IPS DF 6.9 (cell line): ENCODE data around the gene MZF1.

Source experiments
- DNase-seq: peaks from one replicate; pipeline ENCODE4 v3.0.0-alpha.2; 2013; ENCODE audit warnings: low read depth, low spot score
- H3K27ac ChIP-seq: one replicate; pipeline ENCODE4 v1.5.1; 2013; ENCODE audit warnings: low read length, control low read depth
- H3K27me3 ChIP-seq: 2 replicates; pipeline ENCODE4 v1.6.1; 2013; ENCODE audit warnings: mild to moderate bottlenecking, low read length; ENCODE audit not compliant: control insufficient read depth, insufficient read depth
- H3K36me3 ChIP-seq: 2 replicates; pipeline ENCODE4 v1.6.1; 2013; ENCODE audit warnings: low read length; ENCODE audit not compliant: control insufficient read depth, insufficient read depth
- H3K4me1 ChIP-seq: 2 replicates; pipeline ENCODE4 v1.6.1; 2013; ENCODE audit warnings: low read length; ENCODE audit not compliant: control insufficient read depth, insufficient read depth
- H3K4me3 ChIP-seq: 2 replicates; pipeline ENCODE4 v1.5.1; 2013; ENCODE audit warnings: mild to moderate bottlenecking, low read length
- H3K9me3 ChIP-seq: 2 replicates; pipeline ENCODE4 v1.6.1; 2013; ENCODE audit warnings: low read length, inconsistent platforms; ENCODE audit not compliant: control insufficient read depth, insufficient read depth
- WGBS: extraction: QIAGEN DNeasy Blood & Tissue Kit; methylation state at CpG from one replicate; pipeline ENCODE4 v1.1.7; 2013; ENCODE audit warnings: mixed read lengths, missing lambda C conversion rate; ENCODE audit not compliant: insufficient read length, insufficient coverage; 5-methylcytosine and 5-hydroxymethylcytosine counted together

The MZF1 gene

DNA sequence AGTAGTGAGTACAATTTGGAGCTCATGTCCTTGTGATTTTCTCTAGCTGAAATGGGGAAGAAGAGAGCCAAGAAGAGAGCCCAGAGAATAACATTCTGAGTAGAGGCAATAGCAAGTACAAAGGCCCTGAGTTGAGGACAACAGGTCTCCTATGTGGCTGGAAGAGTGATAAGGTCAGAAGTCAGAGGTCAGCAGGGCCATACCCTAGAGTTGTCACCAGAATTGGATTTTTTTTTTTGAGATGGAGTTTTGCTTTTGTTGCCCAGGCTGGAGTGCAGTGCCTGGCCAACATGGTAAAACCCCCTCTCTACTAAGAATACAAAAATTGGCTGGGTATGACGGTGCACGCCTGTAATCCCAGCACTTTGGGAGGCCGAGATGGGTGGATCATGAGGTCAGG lies 37.3 kb downstream of the MZF1 start:
- H3K27ac ChIP-seq = no peak overlapping the region
- DNase-seq = no peak
- no peaks in the 10 kb centered on the region for H3K9me3 ChIP-seq
- no peaks in the 10 kb centered on the region for H3K36me3 ChIP-seq
- H3K27me3 ChIP-seq = no peaks in the 10 kb centered on the region
- no peak overlapping the region for H3K4me3 ChIP-seq
- WGBS = no CpG with 5 or more reads among the region's 3 CpGs
- no peaks in the 10 kb centered on the region for H3K4me1 ChIP-seq

DNA sequence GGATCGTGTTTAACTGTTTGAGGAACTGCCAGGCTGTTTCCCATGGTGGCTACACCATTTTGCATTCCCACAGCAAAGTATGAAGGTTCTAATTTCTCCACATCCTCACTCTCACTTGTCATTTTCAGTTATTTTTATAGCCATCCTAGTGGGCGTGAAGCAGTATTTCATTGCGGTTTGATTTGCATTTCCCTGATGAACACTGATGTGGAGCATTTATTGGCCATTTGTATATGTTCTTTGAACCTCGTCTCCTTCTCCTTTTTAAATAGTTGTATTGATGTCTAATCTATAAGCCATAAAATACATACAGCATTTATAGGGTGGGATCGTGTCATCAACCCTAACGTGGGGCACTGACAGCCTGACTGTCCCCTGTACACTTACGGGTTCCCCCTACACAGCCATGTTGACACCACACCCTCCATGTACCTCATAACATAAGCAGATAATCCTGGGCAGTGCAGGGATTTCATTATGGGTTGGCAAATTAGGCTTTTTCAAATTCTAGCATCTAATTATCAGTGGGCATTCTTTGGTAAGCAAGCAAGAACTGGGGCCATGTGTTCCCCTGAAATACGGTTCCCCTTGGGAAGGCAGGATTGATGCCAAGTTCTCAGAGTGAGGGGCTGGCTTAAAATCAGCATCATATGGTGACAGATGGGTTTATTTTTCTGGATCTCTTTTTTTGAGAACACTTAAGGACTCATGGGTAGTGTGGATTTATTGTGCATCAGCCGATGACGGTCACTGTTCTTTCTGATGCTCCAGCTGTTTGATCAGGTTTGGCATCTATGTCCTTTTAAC lies 41.9 kb downstream of the MZF1 start:
- Histone ChIP-seq H3K27me3 (no peaks in the 10 kb centered on the region), H3K9me3 (no peaks in the 10 kb centered on the region), H3K4me3 (no peak overlapping the region), H3K27ac (no peak overlapping the region), H3K4me1 (no peaks in the 10 kb centered on the region), H3K36me3 (no peaks in the 10 kb centered on the region)
- DNase-seq = no peak
- WGBS = no CpG with 5 or more reads among the region's 10 CpGs

DNA sequence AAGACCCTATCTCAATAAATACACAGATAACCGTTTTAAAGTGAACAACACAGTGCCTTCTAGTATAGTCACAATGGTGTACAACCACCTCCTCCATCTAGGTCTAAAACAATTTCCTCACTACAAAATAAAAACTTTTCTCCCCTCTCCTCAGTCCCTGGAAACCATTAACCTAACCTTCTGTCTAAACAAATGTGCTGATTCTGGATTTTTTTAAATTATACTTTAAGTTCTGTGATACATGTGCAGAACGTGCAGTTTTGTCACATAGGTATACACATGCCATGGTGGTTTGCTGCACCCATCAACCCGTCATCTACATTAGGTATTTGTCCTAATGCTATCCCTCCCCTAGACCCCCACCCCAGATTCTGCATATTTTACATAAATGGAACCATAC lies 43.7 kb downstream of the MZF1 start:
- H3K27me3 ChIP-seq = no peaks in the 10 kb centered on the region
- no peak for DNase-seq
- WGBS = no CpG with 5 or more reads among the region's 3 CpGs
- H3K9me3 ChIP-seq = no peaks in the 10 kb centered on the region
- no peak overlapping the region for H3K27ac ChIP-seq
- no peaks in the 10 kb centered on the region for H3K4me1 ChIP-seq
- H3K4me3 ChIP-seq = no peak overlapping the region
- H3K36me3 ChIP-seq = no peaks in the 10 kb centered on the region

DNA sequence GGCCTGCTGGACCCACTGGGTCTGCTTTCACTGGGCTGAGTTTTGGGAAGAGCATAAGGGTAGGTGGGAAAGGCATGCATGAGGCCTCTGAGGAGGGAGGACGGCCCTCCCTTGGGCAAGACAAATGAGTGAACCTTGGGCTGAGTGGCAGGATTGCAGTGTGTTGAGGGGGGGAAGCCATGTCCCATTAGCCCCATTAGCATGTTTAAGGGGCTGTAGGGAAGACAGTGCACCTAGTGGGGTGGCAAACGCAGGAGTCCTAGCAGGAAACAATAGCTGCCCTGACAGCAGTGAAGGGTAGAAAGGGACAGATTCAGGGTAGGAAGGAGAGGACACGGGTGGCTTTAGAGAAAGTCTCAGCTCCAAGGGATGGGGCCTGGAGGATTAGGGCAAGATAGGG lies 50.4 kb downstream of the MZF1 start:
- no CpG with 5 or more reads among the region's 3 CpGs for WGBS
- no peaks in the 10 kb centered on the region for H3K27me3 ChIP-seq
- H3K4me1 ChIP-seq = peaks cover 4% of the 10 kb centered on the region; the same call in 1 of the 2 replicates
- H3K4me3 ChIP-seq = no peak overlapping the region
- no peaks in the 10 kb centered on the region for H3K36me3 ChIP-seq
- no peak overlapping the region for H3K27ac ChIP-seq
- H3K9me3 ChIP-seq = no peaks in the 10 kb centered on the region
- DNase-seq = no peak

DNA sequence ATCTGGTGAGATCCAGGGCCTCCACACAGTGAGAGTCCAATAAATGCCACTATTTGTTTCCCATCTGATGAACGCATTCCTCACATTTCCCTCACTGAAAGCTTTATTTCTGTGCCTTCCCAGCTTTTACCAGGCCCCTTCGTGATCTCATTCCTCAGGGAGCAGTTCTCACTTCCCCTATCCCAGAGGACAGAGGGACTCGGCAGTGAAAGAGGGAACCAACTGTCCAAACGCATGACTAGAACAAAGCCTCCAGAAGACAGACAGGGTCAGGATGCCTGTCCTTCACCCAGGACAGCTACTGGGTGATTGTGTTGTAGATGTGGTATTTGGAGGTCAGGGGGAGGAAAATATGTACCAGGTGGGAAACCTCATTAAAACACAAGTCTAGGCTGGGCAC lies 51.5 kb downstream of the MZF1 start:
- no peak overlapping the region for H3K27ac ChIP-seq
- peaks cover 5% of the 10 kb centered on the region; the same call in 1 of the 2 replicates for H3K36me3 ChIP-seq
- no CpG with 5 or more reads among the region's 4 CpGs for WGBS
- H3K27me3 ChIP-seq = no peaks in the 10 kb centered on the region
- H3K4me3 ChIP-seq = no peak overlapping the region
- H3K4me1 ChIP-seq = peaks cover 4% of the 10 kb centered on the region; the same call in 1 of the 2 replicates
- H3K9me3 ChIP-seq = no peaks in the 10 kb centered on the region
- DNase-seq = no peak

DNA sequence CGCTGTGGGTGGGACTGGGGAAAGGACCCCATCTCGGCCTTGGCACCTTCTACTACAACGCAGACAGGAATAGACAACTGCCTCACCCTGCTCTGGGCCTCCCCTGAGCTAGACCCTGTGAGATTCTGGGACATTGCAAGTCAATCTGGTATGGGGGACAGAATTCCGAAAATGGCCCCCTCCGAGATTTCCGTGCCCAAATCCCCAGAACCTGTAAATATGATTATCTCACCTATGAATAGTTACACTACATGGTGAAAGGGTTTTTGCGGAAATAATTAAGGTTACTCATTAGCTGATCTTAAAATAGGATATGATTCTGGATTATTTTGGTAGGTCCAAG lies 52.9 kb downstream of the MZF1 start:
- no peaks in the 10 kb centered on the region for H3K9me3 ChIP-seq
- H3K27me3 ChIP-seq = no peaks in the 10 kb centered on the region
- H3K36me3 ChIP-seq = peaks cover 5% of the 10 kb centered on the region; the same call in 1 of the 2 replicates
- DNase-seq = no peak
- peaks cover 6% of the 10 kb centered on the region; the same call in 1 of the 2 replicates for H3K4me1 ChIP-seq
- H3K4me3 ChIP-seq = peak overlapping the region; percentile 47; the same call in 1 of the 2 replicates
- WGBS = no CpG with 5 or more reads among the region's 7 CpGs
- no peak overlapping the region for H3K27ac ChIP-seq

DNA sequence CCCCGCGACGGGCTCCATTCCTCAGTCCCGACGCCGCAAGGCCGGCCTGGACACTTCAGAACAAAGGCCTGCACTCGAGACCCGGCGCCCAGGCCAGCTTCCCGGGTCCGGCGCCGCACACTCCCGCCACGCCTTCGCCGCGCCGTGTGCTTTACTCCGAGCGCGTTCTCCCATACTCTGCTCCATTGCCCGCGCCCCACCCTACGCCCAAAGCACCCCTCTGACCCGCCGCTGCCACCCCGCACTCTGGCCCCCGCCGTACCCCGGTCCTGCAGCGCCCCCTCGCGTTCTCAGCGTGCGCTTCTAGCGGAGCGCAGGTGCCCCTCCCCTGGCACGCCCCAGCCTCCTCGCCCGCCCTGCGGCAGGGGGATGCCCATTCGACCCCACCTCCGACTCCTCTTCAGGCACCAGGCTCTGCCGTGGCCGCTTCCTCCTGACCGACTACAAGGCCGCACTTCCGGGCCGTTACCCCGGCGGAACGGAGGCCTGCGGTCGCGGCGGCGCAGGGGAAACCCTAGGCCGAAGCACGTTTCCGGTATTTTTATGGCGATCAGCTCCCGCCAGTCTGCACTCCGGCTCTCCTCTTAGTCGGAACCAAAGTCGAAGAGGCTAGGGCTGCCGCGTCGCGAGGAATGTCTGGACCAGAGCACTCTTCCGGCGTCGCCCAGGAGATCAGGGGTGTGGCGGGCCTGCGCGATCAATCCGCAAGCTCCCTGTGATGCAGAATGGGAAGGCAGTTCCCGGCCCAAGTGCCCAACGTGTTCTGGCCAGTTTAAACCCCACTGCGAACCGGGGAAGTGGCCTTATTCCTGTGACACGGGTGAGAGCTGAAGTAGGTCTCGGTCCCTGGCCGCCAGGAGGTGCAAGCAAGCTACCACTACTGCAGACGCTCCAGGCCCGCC lies 53.5 kb downstream of the MZF1 start, which contains the start of gene ZBTB45:
Gene ZBTB45, minus strand, starts transcription at position 456 of the 902 bp plus-strand sequence. CDS start 2,137 bp downstream, outside the sequence.
- Histone ChIP-seq H3K36me3 (peaks cover 5% of the 10 kb centered on the region; the same call in 1 of the 2 replicates), H3K27ac (no peak within 1 kb of the TSS), H3K9me3 (no peaks in the 10 kb centered on the region), H3K27me3 (no peaks in the 10 kb centered on the region), H3K4me1 (peaks cover 7% of the 10 kb centered on the region), H3K4me3 (peak within 1 kb of the TSS; percentile 47; the same call in 1 of the 2 replicates)
- no CpG with 5 or more reads among the region's 87 CpGs for WGBS
- peak; percentile 81 for DNase-seq

DNA sequence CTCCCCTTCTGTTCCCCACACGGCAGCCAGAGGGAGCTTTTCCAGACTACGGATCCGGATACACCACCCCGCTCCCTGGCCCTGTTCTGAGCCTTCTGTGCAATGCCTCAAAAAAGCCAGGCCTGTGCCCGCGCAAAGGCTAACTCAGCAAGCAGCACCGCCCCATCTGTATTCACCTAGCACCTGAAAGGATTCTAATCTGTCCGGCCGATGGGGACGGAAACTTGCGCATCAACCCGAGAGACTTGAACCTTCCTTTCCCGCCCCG lies 54.1 kb downstream of the MZF1 start:
- H3K27ac ChIP-seq = no peak overlapping the region
- H3K4me3 ChIP-seq = peak overlapping the region; percentile 47; the same call in 1 of the 2 replicates
- peaks cover 5% of the 10 kb centered on the region; the same call in 1 of the 2 replicates for H3K36me3 ChIP-seq
- H3K27me3 ChIP-seq = no peaks in the 10 kb centered on the region
- H3K9me3 ChIP-seq = no peaks in the 10 kb centered on the region
- WGBS = no CpG with 5 or more reads among the region's 14 CpGs
- no peak for DNase-seq
- H3K4me1 ChIP-seq = peaks cover 9% of the 10 kb centered on the region

DNA sequence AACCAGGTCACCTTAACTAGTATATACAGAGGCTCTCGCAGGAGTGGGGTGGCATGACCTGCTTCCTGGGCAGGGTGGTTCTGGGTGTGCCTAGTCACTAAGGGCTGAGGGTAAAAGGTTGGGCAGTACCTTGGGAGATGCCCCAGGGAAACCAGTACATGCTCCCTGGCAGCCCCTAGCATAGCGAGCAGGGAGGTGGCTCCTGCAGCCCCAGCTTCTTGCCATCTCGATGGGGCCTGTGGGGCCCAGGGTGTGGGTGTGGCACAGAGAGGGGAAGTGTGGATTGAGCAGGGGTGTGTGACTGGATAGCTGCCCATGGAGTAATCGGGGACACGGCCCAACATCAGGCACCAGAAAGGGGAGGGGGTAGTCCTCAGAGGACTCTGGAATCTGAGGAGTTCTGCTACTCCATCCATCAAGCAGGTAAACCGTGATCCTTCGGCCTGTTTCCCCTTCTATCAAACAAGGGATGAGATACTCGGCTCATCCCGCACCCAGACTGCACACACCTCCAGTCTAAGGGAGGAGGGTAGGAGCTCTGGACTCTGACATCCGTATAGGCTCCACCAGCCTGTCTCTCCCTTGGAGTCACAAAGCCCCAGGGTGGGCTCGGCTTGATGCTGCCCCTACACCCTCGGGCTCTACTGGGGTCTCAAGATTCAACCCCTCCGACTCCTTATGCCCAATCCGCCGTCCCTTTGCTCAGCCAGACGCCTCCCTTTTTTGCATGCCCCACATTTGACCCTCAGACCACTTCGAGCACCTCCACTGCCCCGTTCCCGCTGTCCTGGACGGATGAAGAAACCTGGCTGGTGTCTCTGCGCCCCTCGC lies 54.7 kb downstream of the MZF1 start:
- no peak for DNase-seq
- H3K27me3 ChIP-seq = no peaks in the 10 kb centered on the region
- no peak overlapping the region for H3K27ac ChIP-seq
- H3K9me3 ChIP-seq = no peaks in the 10 kb centered on the region
- H3K36me3 ChIP-seq = peaks cover 5% of the 10 kb centered on the region; the same call in 1 of the 2 replicates
- peak overlapping the region; percentile 47; the same call in 1 of the 2 replicates for H3K4me3 ChIP-seq
- WGBS = no CpG with 5 or more reads among the region's 22 CpGs
- peaks cover 9% of the 10 kb centered on the region for H3K4me1 ChIP-seq
